Testis (tissue), 3 donors: ENCODE data around the gene SHROOM3. TPM values are rescaled to one million over a fixed set of nuclear protein-coding genes. Genes with fewer than 3 reads are reported as not detected.
A peak's percentile ranks its signal among the peaks of the same experiment; 100 is the strongest.

Experiments used
- DNase-seq: peaks from one replicate; pipeline ENCODE4 v3.0.0-alpha.2; 2019
- H3K27ac ChIP-seq, 2 donors: fragments of 200-600 bp; sonication (generic); one replicate each; pipeline ENCODE4 v1.5.1; 2019
- H3K27me3 ChIP-seq: fragments of 200-600 bp; sonication (generic); one replicate; pipeline ENCODE4 v1.5.1; 2019
- H3K36me3 ChIP-seq: fragments of 200-600 bp; sonication (generic); one replicate; pipeline ENCODE4 v1.5.1; 2017; ENCODE audit warnings: low read depth; ENCODE audit errors: missing control alignments
- H3K4me1 ChIP-seq: fragments of 200-600 bp; sonication (generic); one replicate; pipeline ENCODE4 v1.5.1; 2019
- H3K4me3 ChIP-seq, 2 donors: fragments of 200-600 bp; sonication (generic); one replicate each; pipeline ENCODE4 v1.5.1; 2017 to 2019
- H3K9me3 ChIP-seq: fragments of 200-600 bp; sonication (generic); one replicate; pipeline ENCODE4 v1.5.1; 2017
- POLR2A ChIP-seq: fragments of 450-650 bp; IDR thresholded peaks from one replicate; pipeline ENCODE4 v1.6.1; 2017; ENCODE audit warnings: antibody characterized with exemption, mild to moderate bottlenecking, moderate library complexity
- WGBS, 2 donors: methylation state at CpG; one replicate each; pipeline ENCODE4 v1.1.5; 2018; 5-methylcytosine and 5-hydroxymethylcytosine counted together
- intact Hi-C: fragments of 100-400 bp; cut with DNase I; formaldehyde crosslinking; loops from one replicate; pipeline ENCODE4 v1.15.1; 2023; ENCODE audit warnings: low total_unique reads
- polyA plus RNA-seq: library from polyadenylated mRNA; stranded (reverse); fragments of 350-450 nt; fragmentation: Illumina TruSeq; extraction: RNeasy Lipid Tissue Mini Kit (QIAGEN cat#74804); gene quantifications from one replicate; pipeline ENCODE4 v1.2.3, GENCODE V29; 2014; ENCODE audit warnings: low read depth, low replicate concordance; ENCODE audit not compliant: insufficient read depth
- total RNA-seq, 2 donors: library from RNA; depleted of rRNA; stranded (reverse); fragments of >200 nt; gene quantifications; one replicate each; pipeline ENCODE4 v1.2.3, GENCODE V29; 2016
- TF ChIP-seq, protein P1 (sequence below), 3 experiments: fragments of 450-650 bp in 2 of 3; fragments of 200-600 bp in 1 of 3; sonication (generic) in 1 of 3; IDR thresholded peaks; one replicate each; pipeline ENCODE4 v1.5.1; 2016 to 2019; ENCODE audit warnings: antibody characterized with exemption in 3 of 3, mild to moderate bottlenecking in 2 of 3, moderate library complexity in 1 of 3

Gene SHROOM3
- total and polyA plus RNA-seq, 3 donors from 2014 or later, result 3.9 to 7.2 (median 6.4) TPM

DNA sequence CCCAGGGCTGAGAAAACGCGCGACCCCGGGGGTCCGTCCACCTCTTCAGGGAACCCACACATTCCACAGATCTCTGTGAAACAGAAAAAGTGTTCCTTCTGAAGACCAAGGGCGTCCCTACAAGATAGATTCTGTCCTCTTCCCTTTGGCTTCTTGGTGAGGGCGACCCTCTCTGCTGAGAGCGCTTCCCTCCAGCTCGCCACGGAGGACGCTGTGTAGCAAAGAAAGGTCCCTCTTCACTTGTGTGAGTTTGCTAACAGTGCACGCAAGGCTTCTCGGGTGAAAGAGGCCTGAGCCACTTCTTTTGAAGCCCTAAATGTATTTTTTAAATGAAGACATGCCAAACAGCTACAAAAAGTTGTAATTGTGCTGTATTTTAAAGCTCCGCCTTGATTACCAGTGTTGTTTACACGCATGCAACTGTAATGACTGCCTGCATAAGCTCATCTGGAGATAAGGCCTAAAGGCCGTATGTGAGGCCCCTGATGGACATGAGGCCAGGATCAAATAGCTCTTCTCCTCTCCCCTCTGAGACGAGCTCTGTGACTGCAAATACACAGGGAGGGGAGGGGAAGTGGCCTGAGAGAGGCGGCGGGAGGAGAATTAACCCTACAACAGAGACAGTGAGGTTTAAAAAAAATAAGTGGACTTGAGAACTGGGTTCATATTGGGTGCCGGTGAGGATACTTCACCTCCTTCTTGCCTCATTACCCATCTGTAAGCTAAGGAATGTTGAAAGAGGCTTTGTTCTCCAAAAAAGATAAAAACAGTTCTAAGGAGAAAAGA lies 367.4 kb downstream of the SHROOM3 start:
- no peaks in the 10 kb centered on the region for H3K4me1 ChIP-seq
- intact Hi-C loops, result no loop called here
- DNase-seq, result peak; percentile 37
- H3K9me3 ChIP-seq, result no peaks in the 10 kb centered on the region
- H3K36me3 ChIP-seq, result no peaks in the 10 kb centered on the region
- peak overlapping the region; percentile 39 to 48 for H3K4me3 ChIP-seq
- no peaks in the 10 kb centered on the region for H3K27me3 ChIP-seq
- 25 to 26% methylated on average over 20 of the region's 20 CpGs for WGBS, 2 donors
- TF ChIP-seq, protein P1, sequence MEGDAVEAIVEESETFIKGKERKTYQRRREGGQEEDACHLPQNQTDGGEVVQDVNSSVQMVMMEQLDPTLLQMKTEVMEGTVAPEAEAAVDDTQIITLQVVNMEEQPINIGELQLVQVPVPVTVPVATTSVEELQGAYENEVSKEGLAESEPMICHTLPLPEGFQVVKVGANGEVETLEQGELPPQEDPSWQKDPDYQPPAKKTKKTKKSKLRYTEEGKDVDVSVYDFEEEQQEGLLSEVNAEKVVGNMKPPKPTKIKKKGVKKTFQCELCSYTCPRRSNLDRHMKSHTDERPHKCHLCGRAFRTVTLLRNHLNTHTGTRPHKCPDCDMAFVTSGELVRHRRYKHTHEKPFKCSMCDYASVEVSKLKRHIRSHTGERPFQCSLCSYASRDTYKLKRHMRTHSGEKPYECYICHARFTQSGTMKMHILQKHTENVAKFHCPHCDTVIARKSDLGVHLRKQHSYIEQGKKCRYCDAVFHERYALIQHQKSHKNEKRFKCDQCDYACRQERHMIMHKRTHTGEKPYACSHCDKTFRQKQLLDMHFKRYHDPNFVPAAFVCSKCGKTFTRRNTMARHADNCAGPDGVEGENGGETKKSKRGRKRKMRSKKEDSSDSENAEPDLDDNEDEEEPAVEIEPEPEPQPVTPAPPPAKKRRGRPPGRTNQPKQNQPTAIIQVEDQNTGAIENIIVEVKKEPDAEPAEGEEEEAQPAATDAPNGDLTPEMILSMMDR (IDR thresholded peaks at IDR 0.05), result no peak
- no peak for TF ChIP-seq POLR2A
- peak overlapping the region in 1 of 2 donors; percentile 60 for H3K27ac ChIP-seq

DNA sequence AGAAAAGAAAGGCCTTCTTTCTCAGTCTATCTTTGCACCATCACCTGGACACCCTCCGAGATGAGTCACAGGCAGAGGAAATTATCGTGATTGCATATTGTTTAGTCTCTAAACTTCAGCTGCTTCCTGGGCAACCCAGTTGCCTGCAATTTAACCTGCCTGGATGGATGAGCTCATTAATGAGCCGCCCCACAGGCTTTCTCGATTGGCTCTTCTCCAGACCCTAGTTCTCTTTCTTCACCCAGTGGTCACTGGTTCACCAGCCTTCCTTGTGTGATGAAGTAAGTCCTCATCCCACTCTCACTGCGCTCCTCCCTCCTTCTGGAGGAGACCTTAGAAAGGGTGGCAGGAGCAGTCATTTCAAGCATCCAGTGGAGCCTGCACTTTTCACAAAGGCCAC lies 368.5 kb downstream of the SHROOM3 start:
- WGBS, 2 donors, result 84 to 87% methylated on average over 5 of the region's 5 CpGs
- DNase-seq, result no peak
- H3K27ac ChIP-seq, result no peak overlapping the region
- TF ChIP-seq, protein P1 (IDR thresholded peaks at IDR 0.05), result no peak
- TF ChIP-seq POLR2A, result no peak
- H3K9me3 ChIP-seq, result no peaks in the 10 kb centered on the region
- no peaks in the 10 kb centered on the region for H3K27me3 ChIP-seq
- no peak overlapping the region for H3K4me3 ChIP-seq
- H3K36me3 ChIP-seq, result no peaks in the 10 kb centered on the region
- no peaks in the 10 kb centered on the region for H3K4me1 ChIP-seq
- intact Hi-C loops, result no loop called here

DNA sequence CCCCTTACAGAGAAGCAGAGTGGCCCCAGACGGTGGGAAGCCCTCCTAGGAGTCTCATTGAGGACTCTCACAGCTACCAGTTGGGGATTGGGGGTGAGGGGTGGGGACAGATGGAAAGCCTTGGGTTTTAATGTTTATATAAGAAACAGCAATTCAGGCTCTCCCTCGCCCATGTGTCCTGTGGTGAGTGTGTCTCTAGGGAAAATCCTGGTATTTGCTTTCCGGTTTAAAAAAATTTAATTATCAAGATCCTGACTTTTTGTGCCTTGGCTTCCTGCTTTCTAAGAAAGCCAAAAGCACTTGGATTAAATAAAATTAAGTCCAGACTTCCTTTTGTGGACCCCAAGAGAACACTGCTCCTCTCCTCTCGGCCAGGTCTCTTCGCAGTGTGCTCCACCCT lies 369.1 kb downstream of the SHROOM3 start:
- no peak overlapping the region for H3K4me3 ChIP-seq
- no peaks in the 10 kb centered on the region for H3K36me3 ChIP-seq
- no peak for DNase-seq
- H3K27me3 ChIP-seq, result no peaks in the 10 kb centered on the region
- intact Hi-C loops, result no loop called here
- H3K27ac ChIP-seq, result no peak overlapping the region
- no peak for TF ChIP-seq POLR2A
- TF ChIP-seq, protein P1 (IDR thresholded peaks at IDR 0.05), result no peak
- WGBS, 2 donors, result 50 to 66% methylated on average over 5 of the region's 5 CpGs
- H3K9me3 ChIP-seq, result no peaks in the 10 kb centered on the region
- no peaks in the 10 kb centered on the region for H3K4me1 ChIP-seq

DNA sequence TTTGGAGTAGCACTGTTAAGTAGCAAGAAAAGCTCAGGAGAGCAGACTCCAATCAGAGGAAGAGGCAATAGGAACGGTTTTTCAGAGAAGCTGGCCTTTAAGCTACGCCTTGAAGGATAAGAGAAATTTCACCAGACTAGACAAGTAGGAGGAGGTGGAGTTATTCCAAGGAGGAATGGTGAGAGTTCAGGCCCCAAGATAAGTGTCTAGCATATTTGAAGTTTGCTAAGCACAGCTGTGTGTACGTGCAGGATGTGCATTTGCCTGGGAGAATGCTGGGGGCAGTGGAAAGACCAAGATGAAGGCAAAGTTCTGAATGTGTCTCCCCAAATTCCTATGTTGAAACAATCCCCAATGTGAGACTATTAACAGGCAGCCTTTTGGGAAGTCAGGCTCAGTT lies 371.3 kb downstream of the SHROOM3 start:
- intact Hi-C loops, result no loop called here
- H3K4me1 ChIP-seq, result no peaks in the 10 kb centered on the region
- no peak for DNase-seq
- no peak overlapping the region for H3K27ac ChIP-seq
- H3K9me3 ChIP-seq, result no peaks in the 10 kb centered on the region
- H3K27me3 ChIP-seq, result no peaks in the 10 kb centered on the region
- no peaks in the 10 kb centered on the region for H3K36me3 ChIP-seq
- no peak for TF ChIP-seq POLR2A
- TF ChIP-seq, protein P1 (IDR thresholded peaks at IDR 0.05), result no peak
- 48 to 50% methylated on average over 3 of the region's 3 CpGs for WGBS, 2 donors
- H3K4me3 ChIP-seq, result no peak overlapping the region

DNA sequence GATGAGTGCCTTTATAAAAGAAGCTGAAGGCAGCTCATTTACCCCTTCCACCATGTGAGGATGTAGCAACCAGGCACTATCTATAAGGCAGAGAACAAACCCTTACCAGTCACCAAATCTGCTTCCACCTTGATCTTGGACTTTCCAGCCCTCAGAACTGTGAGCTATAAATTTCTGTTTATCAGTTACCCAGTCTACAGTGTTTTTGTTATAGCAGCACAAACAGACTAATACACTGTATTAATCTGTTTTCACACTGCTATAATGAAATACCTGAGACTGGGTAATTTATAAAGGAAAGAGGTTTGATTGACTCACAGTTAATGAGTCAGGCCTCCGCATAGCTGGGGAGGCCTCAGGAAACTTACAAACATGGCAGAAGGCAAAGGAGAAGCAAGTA lies 371.7 kb downstream of the SHROOM3 start:
- no peaks in the 10 kb centered on the region for H3K9me3 ChIP-seq
- no peak for DNase-seq
- no peaks in the 10 kb centered on the region for H3K4me1 ChIP-seq
- TF ChIP-seq, protein P1 (IDR thresholded peaks at IDR 0.05), result no peak
- no peak for TF ChIP-seq POLR2A
- intact Hi-C loops, result no loop called here
- H3K4me3 ChIP-seq, result no peak overlapping the region
- no peaks in the 10 kb centered on the region for H3K27me3 ChIP-seq
- H3K36me3 ChIP-seq, result no peaks in the 10 kb centered on the region
- H3K27ac ChIP-seq, result no peak overlapping the region
- 94 to 100% methylated on average over 1 of the region's 1 CpG for WGBS, 2 donors
